Cerebellar cortex (tissue), 1 donor: ENCODE measurements around the gene GPC6.

ENCODE experiments used
- DNase-seq: peaks from one replicate; pipeline ENCODE4 v3.0.0-alpha.2; 2015; ENCODE audit warnings: low spot score

Gene GPC6

GRCh38 chr13:93848247-93848646 lies 621.6 kb downstream of the GPC6 start:
- DNase-seq = no peak

GRCh38 chr13:93851236-93851635 lies 624.6 kb downstream of the GPC6 start:
- no peak for DNase-seq

GRCh38 chr13:93853912-93854311 lies 627.3 kb downstream of the GPC6 start:
- no peak for DNase-seq

GRCh38 chr13:93857126-93857525 lies 630.5 kb downstream of the GPC6 start:
- DNase-seq = no peak

- no peak for DNase-seq
Observed at GRCh38 chr13:93859716-93860115, 633.1 kb downstream of the GPC6 start.

- DNase-seq = no peak
Observed at GRCh38 chr13:93861818-93862217, 635.2 kb downstream of the GPC6 start.

GRCh38 chr13:93862259-93862658 lies 635.7 kb downstream of the GPC6 start:
- DNase-seq = no peak

- DNase-seq = no peak
Observed at GRCh38 chr13:93865235-93865634, 638.6 kb downstream of the GPC6 start.

- DNase-seq = no peak
Observed at GRCh38 chr13:93867481-93867880, 640.9 kb downstream of the GPC6 start.

GRCh38 chr13:93872376-93872775 lies 645.8 kb downstream of the GPC6 start:
- DNase-seq = no peak

- DNase-seq = no peak
Observed at GRCh38 chr13:93872786-93873347, 646.3 kb downstream of the GPC6 start.

- DNase-seq = no peak
Observed at GRCh38 chr13:93875547-93875946, 648.9 kb downstream of the GPC6 start.

GRCh38 chr13:93876236-93876635 lies 649.6 kb downstream of the GPC6 start:
- DNase-seq = no peak

GRCh38 chr13:93878675-93879074 lies 652.1 kb downstream of the GPC6 start:
- no peak for DNase-seq

- DNase-seq = no peak
Observed at GRCh38 chr13:93881411-93881810, 654.8 kb downstream of the GPC6 start.

- DNase-seq = no peak
Observed at GRCh38 chr13:93882086-93882651, 655.6 kb downstream of the GPC6 start.

- no peak for DNase-seq
Observed at GRCh38 chr13:93889430-93889951, 662.9 kb downstream of the GPC6 start.

GRCh38 chr13:93899981-93900380 lies 673.4 kb downstream of the GPC6 start:
- DNase-seq = no peak

- DNase-seq = no peak
Observed at GRCh38 chr13:93900731-93901130, 674.1 kb downstream of the GPC6 start.

- no peak for DNase-seq
Observed at GRCh38 chr13:93903909-93904308, 677.3 kb downstream of the GPC6 start.

- DNase-seq = no peak
Observed at GRCh38 chr13:93915269-93915809, 688.7 kb downstream of the GPC6 start.

GRCh38 chr13:93922063-93922855 lies 695.7 kb downstream of the GPC6 start:
- no peak for DNase-seq

- DNase-seq = no peak
Observed at GRCh38 chr13:93925990-93926389, 699.4 kb downstream of the GPC6 start.
